AG20443 (cell line): ENCODE measurements around the gene SLC39A5.

Experiments used
- DNase-seq: peaks from one replicate; pipeline ENCODE4 v3.0.0; 2012; ENCODE audit warnings: low spot score, mixed read lengths

Gene SLC39A5

DNA sequence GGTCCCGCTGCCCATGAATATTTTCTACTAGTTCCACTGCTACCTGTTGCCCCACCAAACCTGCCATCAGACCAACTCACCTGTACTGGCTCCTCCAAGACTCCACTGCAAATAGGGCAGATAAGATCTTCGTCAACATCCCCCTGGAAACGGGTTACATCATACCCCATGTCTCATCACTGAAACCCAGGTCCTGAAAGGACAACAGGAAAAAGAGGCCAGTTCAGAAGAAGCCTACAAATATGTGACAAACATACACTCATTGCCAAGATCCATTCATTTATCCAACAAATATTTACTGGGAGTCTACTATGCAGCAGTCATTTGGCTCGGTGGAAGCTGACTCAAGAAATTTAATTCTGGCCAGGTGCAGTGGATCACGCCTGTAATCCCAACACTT lies 16.0 kb upstream of the SLC39A5 start:
- no peak for DNase-seq

GRCh38 chr12:56216461-56216860 lies 13.4 kb upstream of the SLC39A5 start:
- no peak for DNase-seq

GRCh38 chr12:56219840-56220239 lies 10.0 kb upstream of the SLC39A5 start:
- no peak for DNase-seq

DNA sequence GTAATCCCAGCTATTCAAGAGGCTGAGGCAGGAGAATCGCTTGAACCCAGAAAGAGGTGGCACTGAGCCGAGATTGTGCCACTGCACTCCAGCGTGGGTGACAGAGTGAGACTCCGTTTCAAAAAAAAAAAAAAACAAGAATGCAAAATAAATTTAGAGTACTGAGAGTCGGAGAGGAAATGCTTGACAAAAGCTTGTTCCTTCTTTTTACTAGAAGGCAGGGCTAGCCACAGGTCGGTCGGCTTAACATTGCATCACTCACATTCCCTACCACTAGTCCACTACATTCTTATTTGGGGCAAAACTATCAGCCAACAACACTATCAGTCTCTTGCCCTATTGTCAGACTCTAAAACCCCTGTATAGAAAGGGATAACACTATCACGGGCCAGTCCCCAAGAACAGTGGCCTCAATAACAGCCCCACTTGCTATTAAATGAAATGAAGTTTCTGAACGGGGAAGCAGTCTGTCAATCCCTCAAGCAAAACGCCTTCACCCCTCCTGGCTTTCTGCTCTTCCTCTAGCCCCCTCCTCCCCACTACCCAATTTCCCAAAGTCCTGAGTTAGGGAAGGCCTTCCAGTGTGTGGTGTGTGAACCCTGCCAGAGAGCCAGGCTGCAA lies 9.1 kb upstream of the SLC39A5 start:
- DNase-seq: peak; percentile 56

DNA sequence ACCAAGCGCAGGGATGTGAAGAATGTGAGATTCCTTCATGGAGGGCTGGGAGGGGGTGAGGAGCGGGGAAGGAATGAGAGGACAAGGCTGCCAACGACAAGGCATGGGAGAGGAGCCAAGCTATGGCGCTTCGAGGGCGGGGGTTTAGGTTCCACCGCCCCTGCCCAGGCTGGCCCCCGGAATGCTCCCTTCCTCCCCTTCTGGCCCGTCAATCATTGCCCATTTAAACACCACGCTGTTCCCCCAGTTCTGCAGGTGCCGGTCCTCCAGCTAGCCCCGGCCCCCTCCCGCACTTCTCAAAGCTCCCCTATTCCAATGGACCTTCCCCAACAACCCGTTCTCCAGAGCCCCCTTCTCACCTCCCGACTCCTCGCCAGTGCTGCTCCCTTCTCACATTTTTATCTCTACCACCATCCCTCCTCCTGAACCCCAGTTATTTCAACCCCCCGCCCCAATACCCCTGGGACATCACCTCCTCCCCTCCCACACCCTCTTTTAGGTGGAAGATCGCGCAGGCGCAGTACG lies 8.6 kb upstream of the SLC39A5 start:
- DNase-seq: peak; percentile 91

- peak; percentile 97 for DNase-seq
These were observed 7.9 kb upstream of the SLC39A5 start, which contains the start of gene RNF41 for GRCh38 chr12:56221757-56222530. RNF41 (minus strand) TSS chr12:56221922; CDS start chr12:56214047, 7,875 bp downstream.

DNA sequence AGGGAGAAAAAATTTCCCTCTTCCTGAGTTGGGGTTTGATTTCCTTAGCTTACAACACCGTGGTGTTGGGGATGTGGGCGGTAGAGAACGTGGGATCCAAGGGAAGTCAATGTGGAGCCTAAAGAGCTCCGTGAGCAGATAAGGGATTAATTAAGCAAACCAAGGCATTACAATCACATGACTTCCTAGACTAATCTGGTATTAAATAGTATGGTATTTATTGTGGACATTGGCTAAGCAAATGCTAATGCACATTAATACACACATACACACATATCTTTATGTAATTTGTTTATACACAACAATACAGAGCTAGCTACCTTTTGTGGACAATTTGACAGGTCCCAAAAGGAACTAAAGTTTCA lies 7.3 kb upstream of the SLC39A5 start:
- no peak for DNase-seq

GRCh38 chr12:56223571-56224101 lies 6.2 kb upstream of the SLC39A5 start:
- no peak for DNase-seq

- DNase-seq: peak; percentile 98
These were observed 5.6 kb upstream of the SLC39A5 start, which contains the start of gene NABP2 for GRCh38 chr12:56224102-56224701. NABP2 (plus strand) TSS chr12:56224342; CDS start chr12:56224857, 515 bp downstream.

DNA sequence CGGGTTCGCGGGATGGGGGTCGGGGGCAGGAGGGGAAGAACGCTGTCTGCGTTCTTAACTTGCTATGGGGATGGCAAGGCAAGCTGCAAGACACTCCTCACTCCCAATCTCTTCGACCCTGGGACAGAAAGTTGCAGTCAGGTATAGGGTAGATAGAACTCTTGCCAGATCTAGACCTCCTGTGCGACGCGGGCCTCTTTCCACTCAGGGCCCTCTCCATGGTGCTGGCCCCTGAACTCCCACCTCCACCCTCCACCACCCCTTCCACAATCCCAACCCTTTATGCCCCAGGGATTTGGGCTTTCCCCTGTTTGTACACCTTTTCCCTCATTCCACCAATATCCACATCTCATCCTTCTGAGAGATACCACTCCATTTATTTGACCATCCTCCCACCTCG lies 4.9 kb upstream of the SLC39A5 start:
- no peak for DNase-seq

DNA sequence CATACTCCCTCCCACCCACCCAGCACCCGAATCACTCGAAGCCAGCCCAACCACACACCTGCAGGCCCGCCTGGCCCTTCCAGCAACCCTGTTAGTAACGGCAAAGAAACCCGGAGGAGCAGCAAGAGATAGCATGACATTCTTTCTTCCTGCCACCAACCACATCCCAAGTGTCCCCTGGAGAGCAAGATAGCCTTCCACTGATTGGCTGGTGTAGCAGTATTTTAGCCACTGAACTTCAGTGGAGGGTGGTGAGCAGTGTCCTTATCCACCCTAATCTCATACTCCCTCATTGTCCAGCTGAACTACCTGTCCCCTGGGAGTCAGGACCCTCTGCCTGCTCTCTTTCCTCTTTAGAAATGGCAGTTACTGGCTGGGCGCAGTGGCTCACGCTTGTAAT lies 769 bp upstream of the SLC39A5 start:
- DNase-seq: no peak

GRCh38 chr12:56230432-56231183 lies 757 bp downstream of the SLC39A5 start:
- DNase-seq: no peak

DNA sequence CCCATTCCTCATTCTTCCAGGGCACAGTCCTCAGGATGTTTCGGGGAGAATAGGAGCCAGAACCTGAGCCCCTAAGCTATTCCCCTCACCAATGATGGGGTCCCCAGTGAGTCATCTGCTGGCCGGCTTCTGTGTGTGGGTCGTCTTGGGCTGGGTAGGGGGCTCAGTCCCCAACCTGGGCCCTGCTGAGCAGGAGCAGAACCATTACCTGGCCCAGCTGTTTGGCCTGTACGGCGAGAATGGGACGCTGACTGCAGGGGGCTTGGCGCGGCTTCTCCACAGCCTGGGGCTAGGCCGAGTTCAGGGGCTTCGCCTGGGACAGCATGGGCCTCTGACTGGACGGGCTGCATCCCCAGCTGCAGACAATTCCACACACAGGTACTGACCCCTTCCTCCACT lies 1.3 kb downstream of the SLC39A5 start:
- DNase-seq: no peak

- no peak for DNase-seq
These were observed 5.0 kb downstream of the SLC39A5 start for GRCh38 chr12:56234746-56235436.

DNA sequence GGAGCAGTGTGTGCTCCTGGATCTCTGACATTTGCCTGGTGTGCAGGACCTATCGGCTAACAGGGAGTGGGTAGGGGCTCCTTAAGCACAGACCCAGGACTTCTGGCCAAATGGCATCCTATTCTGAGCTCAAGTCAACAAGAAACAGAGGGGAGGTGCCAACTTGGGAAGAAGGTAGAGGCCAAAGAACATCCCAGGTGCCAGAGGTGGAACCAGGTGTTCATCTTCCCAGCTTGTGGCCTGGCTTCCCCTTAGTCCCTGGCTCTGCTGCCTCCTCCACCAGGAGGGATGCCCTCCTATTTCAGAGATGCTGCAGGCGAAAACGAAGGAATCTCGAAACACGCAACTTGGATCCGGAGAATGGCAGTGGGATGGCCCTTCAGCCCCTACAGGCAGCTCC lies 6.2 kb downstream of the SLC39A5 start:
- no peak for DNase-seq

- no peak for DNase-seq
These were observed 7.1 kb downstream of the SLC39A5 start for GRCh38 chr12:56236985-56237384.

- DNase-seq: no peak
These were observed 7.7 kb downstream of the SLC39A5 start for GRCh38 chr12:56237552-56237951.

- no peak for DNase-seq
These were observed 11.8 kb downstream of the SLC39A5 start for GRCh38 chr12:56241424-56242303.

DNA sequence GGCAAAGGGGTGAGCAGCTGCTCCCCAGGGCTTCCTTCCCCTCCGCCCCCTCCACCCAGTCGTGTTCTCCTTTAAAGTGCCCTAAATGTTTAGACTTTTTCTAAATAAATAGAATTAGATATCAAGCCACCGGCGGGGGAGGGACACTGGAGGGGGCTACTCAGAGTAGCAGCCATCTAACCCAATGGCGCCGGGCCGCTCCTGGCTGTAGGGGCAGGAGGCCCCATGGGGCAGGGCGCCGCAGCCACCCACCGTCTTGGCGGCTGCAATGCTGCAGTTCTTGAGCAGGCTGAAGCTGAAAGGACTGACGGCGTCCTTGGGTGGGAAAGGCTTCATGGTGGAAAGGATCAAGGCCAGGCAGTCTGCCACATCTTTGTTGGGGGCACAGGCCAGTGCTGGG lies 13.1 kb downstream of the SLC39A5 start:
- DNase-seq: no peak

- no peak for DNase-seq
These were observed 13.9 kb downstream of the SLC39A5 start for GRCh38 chr12:56243731-56244181.
